CD4-positive, alpha-beta memory T cell (primary cell): ENCODE results near the gene MSH2. TPM values are rescaled to one million over a fixed set of nuclear protein-coding genes. Genes with fewer than 3 reads are reported as not detected.
"Not testable (repeated sequence)": the region's sequence is repeated elsewhere in the genome, so short reads cannot be mapped to it uniquely, and the experiment has no call there.

Source experiments
- CTCF ChIA-PET: fragments of 350-600 bp; sonication (Branson Sonifier 250); formaldehyde crosslinking; loops from one replicate; lab custom pipeline; 2021; ENCODE audit warnings: inconsistent platforms; ENCODE audit not compliant: partially characterized antibody; lab: Charles Lee
- POLR2A ChIA-PET: fragments of 350-600 bp; sonication (Branson Sonifier 250); formaldehyde crosslinking; loops from one replicate; lab custom pipeline; 2021; ENCODE audit not compliant: partially characterized antibody; lab: Charles Lee
- DNase-seq, 5 donors: peaks; one replicate each; pipeline versions ENCODE4 v3.0.0 to v3.0.0-alpha.2; 2020 to 2022; ENCODE audit warnings: mixed read lengths in 1 of 5
- H3K27ac ChIP-seq: one replicate; pipeline ENCODE4 v1.7.0; 2013; ENCODE audit warnings: low read depth, low read length
- H3K27me3 ChIP-seq: 2 replicates; pipeline ENCODE4 v1.7.0; 2013; ENCODE audit warnings: mild to moderate bottlenecking, low read length, moderate library complexity; ENCODE audit not compliant: insufficient read depth
- H3K36me3 ChIP-seq: 2 replicates; pipeline ENCODE4 v1.7.0; 2013; ENCODE audit warnings: mild to moderate bottlenecking, low read length, moderate library complexity; ENCODE audit not compliant: insufficient read depth
- H3K4me1 ChIP-seq: 2 replicates; pipeline ENCODE4 v1.7.0; 2013; ENCODE audit warnings: mild to moderate bottlenecking, low read length, moderate library complexity; ENCODE audit not compliant: insufficient read depth
- H3K4me3 ChIP-seq, 2 donors: one replicate each; pipeline ENCODE4 v1.7.0; 2013; ENCODE audit warnings: low read length in 2 of 2, mild to moderate bottlenecking in 1 of 2
- H3K9me3 ChIP-seq, 2 donors: one replicate each; pipeline ENCODE4 v1.7.0; 2013; ENCODE audit warnings: low read length in 2 of 2, control low read depth in 1 of 2; ENCODE audit not compliant: control insufficient read depth in 1 of 2
- H3K27ac Mint-ChIP-seq, 7 donors: one replicate each; pipeline ENCODE4 v1.8.0; 2020 to 2021; ENCODE audit warnings: mixed read lengths in 7 of 7, mild to moderate bottlenecking in 6 of 7, inconsistent platforms in 3 of 7, moderate library complexity in 3 of 7
- H3K27me3 Mint-ChIP-seq, 2 donors: one replicate each; pipeline ENCODE4 v1.8.0; 2020 to 2021; ENCODE audit warnings: mixed read lengths in 2 of 2
- H3K36me3 Mint-ChIP-seq, 2 donors: one replicate each; pipeline ENCODE4 v1.8.0; 2020 to 2021; ENCODE audit warnings: mixed read lengths in 2 of 2, inconsistent platforms in 1 of 2, mild to moderate bottlenecking in 1 of 2
- H3K4me1 Mint-ChIP-seq, 4 donors: one replicate each; pipeline ENCODE4 v1.8.0; 2020 to 2021; ENCODE audit warnings: mixed read lengths in 4 of 4, mild to moderate bottlenecking in 1 of 4
- H3K4me3 Mint-ChIP-seq, 8 donors: one replicate each; pipeline ENCODE4 v1.8.0; 2020 to 2021; ENCODE audit warnings: mixed read lengths in 8 of 8, mild to moderate bottlenecking in 7 of 8, moderate library complexity in 6 of 8, inconsistent platforms in 3 of 8
- H3K9me3 Mint-ChIP-seq, 8 donors: one replicate each; pipeline ENCODE4 v1.8.0; 2020 to 2021; ENCODE audit warnings: mixed read lengths in 8 of 8, mild to moderate bottlenecking in 5 of 8, inconsistent platforms in 3 of 8, moderate library complexity in 1 of 8
- intact Hi-C: fragments of 100-400 bp; cut with micrococcal nuclease; formaldehyde crosslinking; loops from one replicate; pipeline ENCODE4 v1.15.1; 2023
- polyA plus RNA-seq, 2 donors: library from polyadenylated mRNA; unstranded; fragments of 300-500 nt; fragmentation: Illumina TruSeq; gene quantifications; one replicate each; pipeline ENCODE4 v1.2.3, GENCODE V29; 2021
- total RNA-seq, 2 experiments: library from RNA; stranded (reverse); gene quantifications; one replicate each; pipeline ENCODE4 v1.2.3, GENCODE V29; 2021

Gene MSH2
- total and polyA plus RNA-seq, 4 experiments from 2014 or later = 26.1 to 30.5 (median 26.3) TPM

- H3K4me3 Mint-ChIP-seq, POLR2A ChIA-PET, H3K27me3 ChIP-seq, H3K27ac Mint-ChIP-seq, H3K9me3 Mint-ChIP-seq, H3K4me1 Mint-ChIP-seq, H3K27ac ChIP-seq, H3K4me1 ChIP-seq, intact Hi-C loops, H3K4me3 ChIP-seq, H3K27me3 Mint-ChIP-seq, CTCF ChIA-PET, DNase-seq, H3K36me3 Mint-ChIP-seq, H3K9me3 ChIP-seq, H3K36me3 ChIP-seq: not testable (repeated sequence)
Observed at GRCh38 chr2:47361505-47362229, 41.3 kb upstream of the MSH2 start.

GRCh38 chr2:47373747-47374146, 29.2 kb upstream of the MSH2 start:
- Mint-ChIP-seq H3K4me1 (peaks cover 0 to 4% (median under 1%) of the 10 kb centered on the region in 4 donors), H3K4me3 (no peak overlapping the region), H3K27ac (no peak overlapping the region), H3K27me3 (peaks cover 9 to 14% of the 10 kb centered on the region in 2 donors), H3K36me3 (no peaks in the 10 kb centered on the region), H3K9me3 (no peaks in the 10 kb centered on the region)
- H3K9me3 ChIP-seq = no peaks in the 10 kb centered on the region
- no peak overlapping the region for H3K4me3 ChIP-seq
- H3K4me1 ChIP-seq = no peaks in the 10 kb centered on the region
- H3K27me3 ChIP-seq = no peaks in the 10 kb centered on the region
- DNase-seq = no peak
- intact Hi-C loops = no loop called here
- no peaks in the 10 kb centered on the region for H3K36me3 ChIP-seq
- POLR2A ChIA-PET = interaction anchor here (0.6 kb wide), 1 partner anchor 161 kb away, joined by 3 read pairs; no protein-coding TSS in a partner anchor
- H3K27ac ChIP-seq = no peak overlapping the region
- CTCF ChIA-PET = interaction anchor here (0.6 kb wide), 1 partner anchor 1309 kb away, joined by 4 read pairs; no protein-coding TSS in a partner anchor

- Mint-ChIP-seq H3K4me3 (no peak overlapping the region), H3K4me1 (peaks cover 0 to 4% (median 0%) of the 10 kb centered on the region in 4 donors), H3K9me3 (no peaks in the 10 kb centered on the region), H3K27ac (no peak overlapping the region), H3K36me3 (no peaks in the 10 kb centered on the region), H3K27me3 (peaks cover 8 to 13% of the 10 kb centered on the region in 2 donors)
- POLR2A ChIA-PET = no interaction called here
- intact Hi-C loops = no loop called here
- CTCF ChIA-PET = interaction anchor here (0.7 kb wide), 1 partner anchor 32 kb away, joined by 3 read pairs; no protein-coding TSS in a partner anchor
- Histone ChIP-seq H3K27me3 (no peaks in the 10 kb centered on the region), H3K36me3 (no peaks in the 10 kb centered on the region), H3K4me1 (no peaks in the 10 kb centered on the region), H3K4me3 (no peak overlapping the region), H3K27ac (no peak overlapping the region), H3K9me3 (no peaks in the 10 kb centered on the region)
- no peak for DNase-seq
Observed at GRCh38 chr2:47375307-47375706, 27.6 kb upstream of the MSH2 start.

GRCh38 chr2:47379384-47379783, 23.6 kb upstream of the MSH2 start:
- Histone ChIP-seq H3K4me3 (no peak overlapping the region), H3K9me3 (no peaks in the 10 kb centered on the region), H3K4me1 (no peaks in the 10 kb centered on the region), H3K36me3 (no peaks in the 10 kb centered on the region), H3K27ac (no peak overlapping the region), H3K27me3 (no peaks in the 10 kb centered on the region)
- CTCF ChIA-PET = no interaction called here
- no peaks in the 10 kb centered on the region for H3K9me3 Mint-ChIP-seq
- no peak overlapping the region for H3K27ac Mint-ChIP-seq
- intact Hi-C loops = no loop called here
- no peak overlapping the region for H3K4me3 Mint-ChIP-seq
- H3K36me3 Mint-ChIP-seq = no peaks in the 10 kb centered on the region
- no peak for DNase-seq
- H3K4me1 Mint-ChIP-seq = no peaks in the 10 kb centered on the region
- peaks cover 3 to 5% of the 10 kb centered on the region in 2 donors for H3K27me3 Mint-ChIP-seq
- POLR2A ChIA-PET = no interaction called here

- no peaks in the 10 kb centered on the region for H3K4me1 Mint-ChIP-seq
- Histone ChIP-seq H3K4me1 (no peaks in the 10 kb centered on the region), H3K9me3 (no peaks in the 10 kb centered on the region), H3K27ac (no peak overlapping the region), H3K36me3 (no peaks in the 10 kb centered on the region), H3K27me3 (no peaks in the 10 kb centered on the region), H3K4me3 (no peak overlapping the region)
- H3K36me3 Mint-ChIP-seq = no peaks in the 10 kb centered on the region
- peaks cover 5 to 6% of the 10 kb centered on the region in 2 donors for H3K27me3 Mint-ChIP-seq
- intact Hi-C loops = no loop called here
- DNase-seq = no peak
- no peaks in the 10 kb centered on the region for H3K9me3 Mint-ChIP-seq
- POLR2A ChIA-PET = no interaction called here
- no peak overlapping the region for H3K4me3 Mint-ChIP-seq
- no peak overlapping the region for H3K27ac Mint-ChIP-seq
- CTCF ChIA-PET = no interaction called here
Observed at GRCh38 chr2:47381408-47381807, 21.5 kb upstream of the MSH2 start.

GRCh38 chr2:47386551-47386950, 16.4 kb upstream of the MSH2 start:
- no peak overlapping the region for H3K27ac Mint-ChIP-seq
- H3K4me1 Mint-ChIP-seq = no peaks in the 10 kb centered on the region
- intact Hi-C loops = loop anchor here (5.0 kb wide), 1 partner anchor 381 kb away; no protein-coding TSS in a partner anchor
- H3K27me3 Mint-ChIP-seq = peaks cover 10% of the 10 kb centered on the region in 2 donors
- no peaks in the 10 kb centered on the region for H3K9me3 ChIP-seq
- H3K4me3 Mint-ChIP-seq = no peak overlapping the region
- H3K4me3 ChIP-seq = no peak overlapping the region
- ChIA-PET POLR2A (no interaction called here), CTCF (interaction anchor here (0.9 to 2.6 kb wide), 5 partner anchors 12 to 468 kb away, joined by 3 to 31 read pairs (median 5); partner anchors contain the start of gene MSH2)
- no peaks in the 10 kb centered on the region for H3K27me3 ChIP-seq
- no peaks in the 10 kb centered on the region for H3K9me3 Mint-ChIP-seq
- no peaks in the 10 kb centered on the region for H3K36me3 Mint-ChIP-seq
- no peak for DNase-seq
- no peak overlapping the region for H3K27ac ChIP-seq
- no peaks in the 10 kb centered on the region for H3K4me1 ChIP-seq
- no peaks in the 10 kb centered on the region for H3K36me3 ChIP-seq

- no peak for DNase-seq
- no peak overlapping the region for H3K4me3 Mint-ChIP-seq
- POLR2A ChIA-PET = no interaction called here
- Histone ChIP-seq H3K27ac (no peak overlapping the region), H3K9me3 (no peaks in the 10 kb centered on the region), H3K27me3 (no peaks in the 10 kb centered on the region), H3K36me3 (no peaks in the 10 kb centered on the region), H3K4me1 (no peaks in the 10 kb centered on the region), H3K4me3 (no peak overlapping the region)
- H3K9me3 Mint-ChIP-seq = no peaks in the 10 kb centered on the region
- CTCF ChIA-PET = interaction anchor here (0.8 to 2.6 kb wide), 14 partner anchors 10 to 379 kb away, joined by 3 to 31 read pairs (median 4); partner anchors contain the start of gene MSH2
- H3K36me3 Mint-ChIP-seq = no peaks in the 10 kb centered on the region
- intact Hi-C loops = loop anchor here (1.0 to 5.0 kb wide), 2 partner anchors 54 to 378 kb away; no protein-coding TSS in a partner anchor
- peaks cover 8% of the 10 kb centered on the region in 2 donors for H3K27me3 Mint-ChIP-seq
- H3K27ac Mint-ChIP-seq = no peak overlapping the region
- H3K4me1 Mint-ChIP-seq = no peaks in the 10 kb centered on the region
Observed at GRCh38 chr2:47388888-47389287, 14.1 kb upstream of the MSH2 start.
